Measurements from ENCODE around the gene EXOC2.

EXOC2 gene

DNA sequence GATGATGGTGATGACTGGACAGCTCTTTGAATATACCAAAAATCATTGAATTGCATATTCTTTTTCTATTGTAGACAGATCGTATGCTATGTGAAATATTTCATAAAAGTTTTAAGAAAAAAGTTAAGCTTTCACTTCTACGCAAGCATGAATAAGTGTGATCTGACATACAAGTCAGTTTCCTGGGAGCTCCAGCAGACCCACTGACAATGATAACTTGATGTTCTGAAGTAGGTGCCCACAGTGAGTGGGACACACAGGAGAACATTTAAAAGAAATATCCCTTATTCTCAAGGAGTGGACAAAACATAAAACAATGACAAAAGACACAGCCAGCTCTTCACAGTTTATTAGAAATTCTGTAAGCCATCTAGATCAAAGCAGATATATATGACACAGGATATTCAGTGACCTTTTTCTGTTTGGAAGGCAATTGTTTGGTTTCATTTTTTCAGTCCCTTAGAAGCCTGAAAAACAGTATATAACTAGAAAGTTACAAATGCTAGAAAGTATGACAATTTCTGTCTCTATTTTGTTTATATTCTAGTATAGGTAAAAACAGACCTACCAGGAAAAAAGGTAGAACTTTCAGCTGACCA is 200.0 kb downstream of the EXOC2 start:
- H3K4me3 ChIP-seq (ENCODE audit: low read length) = no peak overlapping the region
- no peak for DNase-seq (ENCODE audit: low read depth)
- TF ChIP-seq, protein P1, sequence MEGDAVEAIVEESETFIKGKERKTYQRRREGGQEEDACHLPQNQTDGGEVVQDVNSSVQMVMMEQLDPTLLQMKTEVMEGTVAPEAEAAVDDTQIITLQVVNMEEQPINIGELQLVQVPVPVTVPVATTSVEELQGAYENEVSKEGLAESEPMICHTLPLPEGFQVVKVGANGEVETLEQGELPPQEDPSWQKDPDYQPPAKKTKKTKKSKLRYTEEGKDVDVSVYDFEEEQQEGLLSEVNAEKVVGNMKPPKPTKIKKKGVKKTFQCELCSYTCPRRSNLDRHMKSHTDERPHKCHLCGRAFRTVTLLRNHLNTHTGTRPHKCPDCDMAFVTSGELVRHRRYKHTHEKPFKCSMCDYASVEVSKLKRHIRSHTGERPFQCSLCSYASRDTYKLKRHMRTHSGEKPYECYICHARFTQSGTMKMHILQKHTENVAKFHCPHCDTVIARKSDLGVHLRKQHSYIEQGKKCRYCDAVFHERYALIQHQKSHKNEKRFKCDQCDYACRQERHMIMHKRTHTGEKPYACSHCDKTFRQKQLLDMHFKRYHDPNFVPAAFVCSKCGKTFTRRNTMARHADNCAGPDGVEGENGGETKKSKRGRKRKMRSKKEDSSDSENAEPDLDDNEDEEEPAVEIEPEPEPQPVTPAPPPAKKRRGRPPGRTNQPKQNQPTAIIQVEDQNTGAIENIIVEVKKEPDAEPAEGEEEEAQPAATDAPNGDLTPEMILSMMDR (conservative IDR thresholded peaks at IDR 0.05; ENCODE audit: low read length) = no peak

DNA sequence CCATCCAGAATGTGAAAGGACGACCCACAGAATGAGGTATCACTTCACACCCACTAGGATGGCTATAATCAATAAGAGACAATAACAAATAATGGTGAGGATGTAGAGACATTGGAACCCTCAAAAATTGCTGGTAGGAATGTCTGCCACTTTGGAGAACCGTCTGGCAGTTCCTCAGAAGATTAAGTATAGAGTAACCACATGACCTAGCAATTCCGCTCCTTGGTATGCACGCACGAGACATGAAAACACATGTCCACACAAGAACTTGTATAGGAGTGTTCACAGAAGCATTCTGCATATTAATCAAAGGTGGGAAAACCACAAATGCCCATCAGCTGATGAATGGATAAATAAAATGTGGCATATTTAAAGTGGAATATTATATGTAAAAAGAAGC is 200.8 kb downstream of the EXOC2 start:
- TF ChIP-seq, protein P1 (conservative IDR thresholded peaks at IDR 0.05; ENCODE audit: low read length) = no peak
- H3K4me3 ChIP-seq (ENCODE audit: low read length) = no peak overlapping the region
- DNase-seq (ENCODE audit: low read depth) = no peak

DNA sequence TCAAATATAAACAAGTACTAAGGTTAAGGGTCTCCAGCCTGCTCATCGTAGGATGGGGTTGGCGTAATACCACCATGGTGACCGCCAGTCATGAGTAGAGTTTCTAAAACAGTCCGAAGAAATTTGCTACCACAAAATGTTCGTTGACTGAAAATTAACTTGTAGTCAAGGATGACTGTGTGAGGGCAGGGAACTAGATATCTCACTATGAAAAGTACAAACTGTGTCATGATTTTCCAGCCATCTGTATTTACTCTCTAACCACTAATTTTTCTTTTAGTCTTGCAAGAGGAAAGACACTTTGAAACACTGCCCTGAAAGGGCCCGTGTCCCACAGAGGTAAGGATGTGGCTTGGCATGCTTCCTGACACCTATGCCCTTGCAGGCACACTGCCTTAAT is 201.7 kb downstream of the EXOC2 start:
- TF ChIP-seq, protein P1 (conservative IDR thresholded peaks at IDR 0.05; ENCODE audit: low read length) = no peak
- no peak overlapping the region for H3K4me3 ChIP-seq (ENCODE audit: low read length)
- DNase-seq (ENCODE audit: low read depth) = no peak

DNA sequence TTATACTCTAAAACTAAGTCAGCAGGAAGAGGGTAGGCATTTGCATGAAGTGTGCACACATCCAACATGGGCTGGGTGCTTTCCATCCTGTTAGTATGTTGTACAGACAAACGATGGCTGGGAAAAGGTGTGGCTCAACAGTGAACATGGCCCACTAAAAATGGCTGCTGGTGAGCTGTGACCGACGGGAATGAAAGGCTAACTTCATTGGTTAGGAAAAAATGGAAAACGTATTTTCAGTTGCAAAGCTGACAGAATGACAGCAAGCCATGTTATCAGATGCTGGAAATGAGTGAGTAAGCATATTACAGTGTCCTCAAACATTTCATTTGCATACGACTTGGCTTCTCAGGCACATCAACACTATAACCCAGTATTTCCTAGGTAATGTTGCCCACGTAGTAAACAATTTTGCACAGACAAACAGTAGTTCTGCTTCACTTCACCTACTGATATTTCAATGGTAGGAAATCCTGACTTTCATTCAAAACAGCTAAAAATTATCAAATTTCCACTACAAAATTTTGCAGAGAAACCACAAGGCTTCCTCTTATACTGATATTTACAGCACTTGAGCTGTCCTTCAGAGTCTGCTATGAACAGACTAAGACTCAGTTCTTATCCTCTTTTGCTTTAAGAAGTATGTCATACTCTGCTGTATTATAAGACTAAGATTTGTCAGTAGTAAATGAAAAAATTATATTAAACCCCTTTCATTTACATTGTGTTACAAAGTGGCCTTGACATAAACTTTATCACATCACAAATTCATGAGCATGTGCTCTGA is 202.5 kb downstream of the EXOC2 start:
- DNase-seq (ENCODE audit: low read depth) = no peak
- TF ChIP-seq, protein P1 (conservative IDR thresholded peaks at IDR 0.05; ENCODE audit: low read length) = no peak
- no peak overlapping the region for H3K4me3 ChIP-seq (ENCODE audit: low read length)

DNA sequence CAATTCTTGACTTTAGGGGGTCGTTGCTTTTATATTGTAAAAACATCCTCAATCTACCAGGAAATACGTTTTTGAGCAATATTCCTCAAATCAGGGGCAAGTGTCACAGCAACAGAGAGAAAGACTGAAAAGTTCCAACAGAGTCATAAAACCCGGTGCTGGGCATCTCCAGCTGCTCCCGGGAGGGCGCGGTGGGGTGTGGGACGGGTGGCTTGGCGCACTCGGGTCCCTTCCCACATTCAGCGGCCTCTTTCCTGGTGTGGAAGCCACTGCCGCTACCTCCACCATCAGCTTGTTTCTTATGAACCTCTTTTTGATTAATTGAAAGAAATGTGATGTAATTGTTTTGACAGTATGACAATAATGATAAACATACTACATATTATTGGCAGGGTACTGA is 203.2 kb downstream of the EXOC2 start:
- no peak for DNase-seq (ENCODE audit: low read depth)
- TF ChIP-seq, protein P1 (conservative IDR thresholded peaks at IDR 0.05; ENCODE audit: low read length) = no peak
- H3K4me3 ChIP-seq (ENCODE audit: low read length) = no peak overlapping the region

DNA sequence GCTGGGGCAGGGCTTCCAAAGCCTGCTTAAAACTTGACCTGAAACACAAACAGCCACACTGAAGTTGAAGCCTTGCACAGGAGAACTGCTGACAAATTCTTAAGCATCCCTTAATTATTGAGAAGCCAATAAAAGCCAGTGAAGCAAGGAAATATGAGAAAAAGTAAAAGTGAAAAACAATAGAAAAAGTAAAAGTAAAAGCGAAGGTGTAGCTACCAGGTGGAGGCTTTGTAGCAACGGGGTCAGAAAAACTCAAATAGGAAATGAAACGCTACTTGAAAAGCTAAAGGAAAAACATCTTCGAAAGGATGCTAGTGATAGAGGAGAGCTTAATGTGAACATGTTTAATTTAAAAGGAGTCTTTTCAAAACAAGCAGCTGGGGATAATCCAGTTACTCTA is 203.9 kb downstream of the EXOC2 start:
- TF ChIP-seq, protein P1 (conservative IDR thresholded peaks at IDR 0.05; ENCODE audit: low read length) = no peak
- no peak overlapping the region for H3K4me3 ChIP-seq (ENCODE audit: low read length)
- DNase-seq (ENCODE audit: low read depth) = no peak

DNA sequence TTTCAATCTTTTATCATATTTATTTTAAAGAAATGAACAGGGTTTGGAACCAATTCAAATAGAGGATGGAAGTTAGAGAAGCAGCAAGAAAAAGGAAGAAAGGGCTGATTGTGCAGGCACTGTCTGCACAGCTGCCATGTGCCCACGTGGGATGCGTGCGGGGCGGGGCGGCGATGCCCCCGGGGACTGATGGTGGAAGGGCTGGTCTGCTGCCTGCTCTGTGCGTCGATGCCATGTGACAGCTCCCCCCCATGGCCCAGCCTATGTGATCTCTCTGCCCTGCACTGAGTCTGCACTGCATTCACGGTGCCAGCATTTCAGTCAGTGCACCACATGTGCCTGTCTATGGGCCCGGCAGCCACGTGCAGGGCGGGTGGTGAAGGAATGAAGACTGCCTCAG is 205.0 kb downstream of the EXOC2 start:
- no peak overlapping the region for H3K4me3 ChIP-seq (ENCODE audit: low read length)
- TF ChIP-seq, protein P1 (conservative IDR thresholded peaks at IDR 0.05; ENCODE audit: low read length) = no peak
- DNase-seq (ENCODE audit: low read depth) = no peak

All from AG10803 (cell line).